Smooth muscle cell (in vitro differentiated cells): Measurements from ENCODE around the gene RBM15B. TPM values are rescaled to one million over a fixed set of nuclear protein-coding genes. Genes with fewer than 3 reads are reported as not detected.
"Not testable (repeated sequence)": the region's sequence is repeated elsewhere in the genome, so short reads cannot be mapped to it uniquely, and the experiment has no call there.

Experiments
- DNase-seq: peaks from one replicate; lab custom pipeline; 2025; ENCODE audit not compliant: unreplicated experiment; lab: John Stamatoyannopoulos, UW
- H2AFZ ChIP-seq: fragments of 200-600 bp; sonication (generic); 2 replicates; pipeline ENCODE4 v1.6.0; 2016; ENCODE audit warnings: antibody characterized with exemption, low read depth, mild to moderate bottlenecking
- H3F3A ChIP-seq: fragments of 200-600 bp; sonication (generic); 2 replicates; pipeline ENCODE4 v1.6.0; 2017; ENCODE audit warnings: antibody characterized with exemption, low read depth
- H3K27ac ChIP-seq: fragments of 200-600 bp; sonication (generic); 2 replicates; pipeline ENCODE4 v1.5.1; 2016; ENCODE audit warnings: low read depth, mild to moderate bottlenecking
- H3K27me3 ChIP-seq: fragments of 200-600 bp; sonication (generic); 2 replicates; pipeline ENCODE4 v1.6.1; 2016; ENCODE audit warnings: low read depth, mild to moderate bottlenecking
- H3K36me3 ChIP-seq: fragments of 200-600 bp; sonication (generic); 2 replicates; pipeline ENCODE4 v1.5.1; 2016; ENCODE audit warnings: low read depth
- H3K4me1 ChIP-seq: fragments of 200-600 bp; sonication (generic); 2 replicates; pipeline ENCODE4 v1.5.1; 2016; ENCODE audit warnings: low read depth
- H3K4me2 ChIP-seq: fragments of 200-600 bp; sonication (generic); 2 replicates; pipeline ENCODE4 v1.6.0; 2016; ENCODE audit warnings: mild to moderate bottlenecking
- H3K4me3 ChIP-seq: fragments of 200-600 bp; sonication (generic); 2 replicates; pipeline ENCODE4 v1.5.1; 2016; ENCODE audit warnings: mild to moderate bottlenecking
- H3K79me2 ChIP-seq: fragments of 200-600 bp; sonication (generic); 2 replicates; pipeline ENCODE4 v1.6.0; 2016; ENCODE audit warnings: low read depth, mild to moderate bottlenecking
- H3K9ac ChIP-seq: fragments of 200-600 bp; sonication (generic); 2 replicates; pipeline ENCODE4 v1.6.0; 2016; ENCODE audit warnings: low read depth
- H3K9me3 ChIP-seq: fragments of 200-600 bp; sonication (generic); replicated peaks from 2 replicates; pipeline ENCODE4 v1.5.1; 2016; ENCODE audit warnings: low read depth
- H4K20me1 ChIP-seq: fragments of 200-600 bp; sonication (generic); 2 replicates; pipeline ENCODE4 v1.6.0; 2016; ENCODE audit warnings: low read depth
- CTCF ChIP-seq: fragments of 200-600 bp; sonication (generic); IDR thresholded peaks from 2 replicates; pipeline ENCODE4 v1.5.1; 2017; ENCODE audit warnings: borderline replicate concordance, mild to moderate bottlenecking, antibody characterized with exemption; ENCODE audit not compliant: insufficient read depth, poor library complexity, severe bottlenecking
- WGBS: methylation state at CpG from one replicate; pipeline ENCODE4 v1.1.7; 2016; ENCODE audit warnings: low lambda C conversion rate; 5-methylcytosine and 5-hydroxymethylcytosine counted together
- polyA plus RNA-seq: library from polyadenylated mRNA; unstranded; fragments of >200 nt; fragmentation: Nextera tagmentation; extraction: Ambion mirVana; gene quantifications from 2 replicates; pipeline ENCODE4 v1.2.1, GENCODE V29; 2016
- total RNA-seq: library from RNA; depleted of rRNA; stranded (reverse); fragments of >200 nt; gene quantifications from 2 replicates; pipeline ENCODE4 v1.2.3, GENCODE V29; 2014

The RBM15B gene
- total and polyA plus RNA-seq, 2 experiments from 2014 or later, result 21.7 to 38.0 TPM

GRCh38 chr3:51386852-51387229 lies 4.2 kb upstream of the RBM15B start:
- peak overlapping the region; percentile 83 for H3K4me3 ChIP-seq
- H3K79me2 ChIP-seq, result peaks cover 47% of the 10 kb centered on the region
- no peak for TF ChIP-seq CTCF
- no peak overlapping the region for H2AFZ ChIP-seq
- H3F3A ChIP-seq, result peaks cover 46% of the 10 kb centered on the region
- H3K9ac ChIP-seq, result peak overlapping the region; percentile 0
- peak overlapping the region; percentile 100 for H3K4me2 ChIP-seq
- DNase-seq, result no peak
- WGBS, result 97% methylated on average over 5 of the region's 5 CpGs
- no peaks in the 10 kb centered on the region for H3K27me3 ChIP-seq
- H3K9me3 ChIP-seq, result no peaks in the 10 kb centered on the region
- peak overlapping the region; percentile 66 for H3K27ac ChIP-seq
- no peaks in the 10 kb centered on the region for H3K36me3 ChIP-seq
- peaks cover 42% of the 10 kb centered on the region for H4K20me1 ChIP-seq
- H3K4me1 ChIP-seq, result peaks cover 30% of the 10 kb centered on the region

- not testable (repeated sequence) for DNase-seq, H3K9me3 ChIP-seq, H2AFZ ChIP-seq, H3K27me3 ChIP-seq, H3K36me3 ChIP-seq
- Histone ChIP-seq H3K9ac (peak overlapping the region; percentile 0), H3K4me3 (peak overlapping the region; percentile 83), H3F3A (peaks cover 48% of the 10 kb centered on the region), H4K20me1 (peaks cover 45% of the 10 kb centered on the region), H3K4me1 (peaks cover 32% of the 10 kb centered on the region), H3K79me2 (peaks cover 51% of the 10 kb centered on the region), H3K27ac (peak overlapping the region; percentile 66), H3K4me2 (peak overlapping the region; percentile 100)
- 86% methylated on average over 6 of the region's 6 CpGs for WGBS
These were observed 3.8 kb upstream of the RBM15B start for GRCh38 chr3:51387281-51387680.

- WGBS, result 83% methylated on average over 6 of the region's 6 CpGs
- H3K27ac ChIP-seq, result peak overlapping the region; percentile 66
- H3K4me3 ChIP-seq, result peak overlapping the region; percentile 2
- DNase-seq, result no peak
- peaks cover 62% of the 10 kb centered on the region for H3K79me2 ChIP-seq
- H3K27me3 ChIP-seq, result no peaks in the 10 kb centered on the region
- H3K4me2 ChIP-seq, result peak overlapping the region; percentile 57
- H2AFZ ChIP-seq, result no peak overlapping the region
- H3K9me3 ChIP-seq, result no peaks in the 10 kb centered on the region
- peaks cover 50% of the 10 kb centered on the region for H3F3A ChIP-seq
- H3K4me1 ChIP-seq, result peaks cover 34% of the 10 kb centered on the region
- no peak overlapping the region for H3K9ac ChIP-seq
- no peaks in the 10 kb centered on the region for H3K36me3 ChIP-seq
- peaks cover 56% of the 10 kb centered on the region for H4K20me1 ChIP-seq
- peak; percentile 31 for TF ChIP-seq CTCF
These were observed 2.6 kb upstream of the RBM15B start for GRCh38 chr3:51388286-51389029.

GRCh38 chr3:51389423-51390183 lies 1.5 kb upstream of the RBM15B start:
- no peaks in the 10 kb centered on the region for H3K9me3 ChIP-seq
- H3K9ac ChIP-seq, result no peak overlapping the region
- no peaks in the 10 kb centered on the region for H3K36me3 ChIP-seq
- 84% methylated on average over 6 of the region's 6 CpGs for WGBS
- H3K4me2 ChIP-seq, result peak overlapping the region; percentile 31
- DNase-seq, result no peak
- peak overlapping the region; percentile 66 for H3K27ac ChIP-seq
- H3K4me1 ChIP-seq, result peaks cover 41% of the 10 kb centered on the region
- H3K4me3 ChIP-seq, result no peak overlapping the region
- TF ChIP-seq CTCF, result peak; percentile 68
- peaks cover 53% of the 10 kb centered on the region for H3F3A ChIP-seq
- H3K27me3 ChIP-seq, result no peaks in the 10 kb centered on the region
- no peak overlapping the region for H2AFZ ChIP-seq
- peaks cover 62% of the 10 kb centered on the region for H3K79me2 ChIP-seq
- H4K20me1 ChIP-seq, result peaks cover 67% of the 10 kb centered on the region
